ENCODE data around the gene SUPT5H. TPM values are rescaled to one million over a fixed set of nuclear protein-coding genes. Genes with fewer than 3 reads are reported as not detected.

The SUPT5H gene
- total and polyA plus RNA-seq, 3 donors from 2014 or later, result 359 to 366 (median 363) TPM

- no peaks in the 10 kb centered on the region for H3K27me3 ChIP-seq
- TF ChIP-seq POLR2A (IDR thresholded peaks at IDR 0.05) (no peak), CTCF (IDR thresholded peaks at IDR 0.05) (no peak)
- H3K4me3 ChIP-seq, result no peak overlapping the region
- 72 to 74% methylated on average over 5 of the region's 5 CpGs for WGBS, 2 donors
- no peaks in the 10 kb centered on the region for H3K36me3 ChIP-seq (ENCODE audit: low read depth, missing control alignments)
- H3K27ac ChIP-seq, result no peak overlapping the region
- H3K4me1 ChIP-seq, result peaks cover 16% of the 10 kb centered on the region
- no peak for DNase-seq
- intact Hi-C loops (cut with DNase I; ENCODE audit: low total_unique reads), result no loop called here
- H3K9me3 ChIP-seq, result no peaks in the 10 kb centered on the region
Measured at GRCh38 chr19:39501340-39501739, 56.0 kb downstream of the SUPT5H start.

- H3K36me3 ChIP-seq (ENCODE audit: low read depth, missing control alignments), result no peaks in the 10 kb centered on the region
- H3K9me3 ChIP-seq, result no peaks in the 10 kb centered on the region
- TF ChIP-seq POLR2A (IDR thresholded peaks at IDR 0.05), result no peak
- TF ChIP-seq CTCF (IDR thresholded peaks at IDR 0.05), result peak; percentile 80 to 96 (median 93)
- peak; percentile 66 for DNase-seq
- 13 to 41% methylated on average over 8 to 68 of the region's 69 CpGs for WGBS, 2 donors
- intact Hi-C loops (cut with DNase I; ENCODE audit: low total_unique reads), result no loop called here
- H3K27me3 ChIP-seq, result no peaks in the 10 kb centered on the region
- peaks cover 13% of the 10 kb centered on the region for H3K4me1 ChIP-seq
- peak overlapping the region in 1 of 2 donors; percentile 45 for H3K4me3 ChIP-seq
- H3K27ac ChIP-seq, result no peak overlapping the region
Measured at GRCh38 chr19:39502640-39503417, 57.4 kb downstream of the SUPT5H start.

GRCh38 chr19:39506598-39506943 is 61.2 kb downstream of the SUPT5H start:
- no peak for DNase-seq
- Histone ChIP-seq H3K27ac (no peak overlapping the region), H3K4me3 (peak overlapping the region in 1 of 2 donors; percentile 45), H3K36me3 (ENCODE audit: low read depth, missing control alignments) (no peaks in the 10 kb centered on the region), H3K9me3 (no peaks in the 10 kb centered on the region), H3K4me1 (no peaks in the 10 kb centered on the region), H3K27me3 (no peaks in the 10 kb centered on the region)
- intact Hi-C loops (cut with DNase I; ENCODE audit: low total_unique reads), result no loop called here
- WGBS, 2 donors, result 36 to 44% methylated on average over 7 of the region's 7 CpGs
- no peak for TF ChIP-seq CTCF (IDR thresholded peaks at IDR 0.05)
- TF ChIP-seq POLR2A (IDR thresholded peaks at IDR 0.05), result no peak

- no peak for TF ChIP-seq POLR2A (IDR thresholded peaks at IDR 0.05)
- TF ChIP-seq CTCF (IDR thresholded peaks at IDR 0.05), result peak in 1 of 3 experiments; percentile 11
- 2 to 3% methylated on average over 18 to 68 of the region's 96 CpGs for WGBS, 2 donors
- peak; percentile 81 for DNase-seq
Measured at GRCh38 chr19:39506944-39507714, 61.7 kb downstream of the SUPT5H start.

More at GRCh38 chr19:39506944-39507714, 61.7 kb downstream of the SUPT5H start:
- no peaks in the 10 kb centered on the region for H3K9me3 ChIP-seq
- intact Hi-C loops (cut with DNase I; ENCODE audit: low total_unique reads), result no loop called here
- no peaks in the 10 kb centered on the region for H3K4me1 ChIP-seq
- H3K36me3 ChIP-seq (ENCODE audit: low read depth, missing control alignments), result no peaks in the 10 kb centered on the region
- H3K4me3 ChIP-seq, result peak overlapping the region; percentile 45 to 60
- no peaks in the 10 kb centered on the region for H3K27me3 ChIP-seq
- no peak overlapping the region for H3K27ac ChIP-seq
